ENCODE data around the gene PRR11. TPM values are rescaled to one million over a fixed set of nuclear protein-coding genes. Genes with fewer than 3 reads are reported as not detected.

Gene PRR11
- total RNA-seq, 2 donors from 2014 or later, result 0.57 to 0.60 TPM

Other genes with a start within 250 kb of the PRR11 start
- gene TRIM37, start 48.9 kb upstream of the PRR11 start, total RNA-seq, result 10 to 100 TPM; 24.1 to 26.1 TPM
- 10 to 100 TPM; 15.4 to 16.5 TPM for gene SKA2, start 560 bp upstream of the PRR11 start, total RNA-seq
- gene SMG8, start 54.3 kb downstream of the PRR11 start, total RNA-seq, result 10 to 100 TPM; 10.0 to 13.8 TPM
- 1 to 10 TPM; 2.7 to 3.2 TPM for gene GDPD1, start 64.8 kb downstream of the PRR11 start, total RNA-seq
- gene YPEL2, start 175.9 kb downstream of the PRR11 start, total RNA-seq, result 10 to 100 TPM; 23.6 to 44.0 TPM